D721Med (cell line): ENCODE measurements around the gene STAP2.

ENCODE experiments used
- DNase-seq: peaks from one replicate; pipeline ENCODE4 v3.0.0; 2011; ENCODE audit warnings: low spot score; ENCODE audit not compliant: insufficient read length
- FAIRE-seq: peaks from 2 replicates; lab custom pipeline; 2011; peaks lifted over from hg19 to GRCh38; lab: Jason Lieb, UNC
- TF ChIP-seq, protein P1 (sequence below): IDR thresholded peaks from 2 replicates; pipeline ENCODE4 v1.5.1; 2012; ENCODE audit warnings: mild to moderate bottlenecking, control low read depth; ENCODE audit not compliant: insufficient read depth; ENCODE audit errors: missing control alignments

The STAP2 gene, protein sequence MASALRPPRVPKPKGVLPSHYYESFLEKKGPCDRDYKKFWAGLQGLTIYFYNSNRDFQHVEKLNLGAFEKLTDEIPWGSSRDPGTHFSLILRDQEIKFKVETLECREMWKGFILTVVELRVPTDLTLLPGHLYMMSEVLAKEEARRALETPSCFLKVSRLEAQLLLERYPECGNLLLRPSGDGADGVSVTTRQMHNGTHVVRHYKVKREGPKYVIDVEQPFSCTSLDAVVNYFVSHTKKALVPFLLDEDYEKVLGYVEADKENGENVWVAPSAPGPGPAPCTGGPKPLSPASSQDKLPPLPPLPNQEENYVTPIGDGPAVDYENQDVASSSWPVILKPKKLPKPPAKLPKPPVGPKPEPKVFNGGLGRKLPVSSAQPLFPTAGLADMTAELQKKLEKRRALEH

GRCh38 chr19:4338441-4339355 lies at the start of gene STAP2:
Gene STAP2, minus strand, starts transcription at chr19:4338827. Its CDS starts 74 bp downstream, at chr19:4338753.
- FAIRE-seq (no peak), DNase-seq (no peak)
- TF ChIP-seq, protein P1, sequence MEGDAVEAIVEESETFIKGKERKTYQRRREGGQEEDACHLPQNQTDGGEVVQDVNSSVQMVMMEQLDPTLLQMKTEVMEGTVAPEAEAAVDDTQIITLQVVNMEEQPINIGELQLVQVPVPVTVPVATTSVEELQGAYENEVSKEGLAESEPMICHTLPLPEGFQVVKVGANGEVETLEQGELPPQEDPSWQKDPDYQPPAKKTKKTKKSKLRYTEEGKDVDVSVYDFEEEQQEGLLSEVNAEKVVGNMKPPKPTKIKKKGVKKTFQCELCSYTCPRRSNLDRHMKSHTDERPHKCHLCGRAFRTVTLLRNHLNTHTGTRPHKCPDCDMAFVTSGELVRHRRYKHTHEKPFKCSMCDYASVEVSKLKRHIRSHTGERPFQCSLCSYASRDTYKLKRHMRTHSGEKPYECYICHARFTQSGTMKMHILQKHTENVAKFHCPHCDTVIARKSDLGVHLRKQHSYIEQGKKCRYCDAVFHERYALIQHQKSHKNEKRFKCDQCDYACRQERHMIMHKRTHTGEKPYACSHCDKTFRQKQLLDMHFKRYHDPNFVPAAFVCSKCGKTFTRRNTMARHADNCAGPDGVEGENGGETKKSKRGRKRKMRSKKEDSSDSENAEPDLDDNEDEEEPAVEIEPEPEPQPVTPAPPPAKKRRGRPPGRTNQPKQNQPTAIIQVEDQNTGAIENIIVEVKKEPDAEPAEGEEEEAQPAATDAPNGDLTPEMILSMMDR: no peak

DNA sequence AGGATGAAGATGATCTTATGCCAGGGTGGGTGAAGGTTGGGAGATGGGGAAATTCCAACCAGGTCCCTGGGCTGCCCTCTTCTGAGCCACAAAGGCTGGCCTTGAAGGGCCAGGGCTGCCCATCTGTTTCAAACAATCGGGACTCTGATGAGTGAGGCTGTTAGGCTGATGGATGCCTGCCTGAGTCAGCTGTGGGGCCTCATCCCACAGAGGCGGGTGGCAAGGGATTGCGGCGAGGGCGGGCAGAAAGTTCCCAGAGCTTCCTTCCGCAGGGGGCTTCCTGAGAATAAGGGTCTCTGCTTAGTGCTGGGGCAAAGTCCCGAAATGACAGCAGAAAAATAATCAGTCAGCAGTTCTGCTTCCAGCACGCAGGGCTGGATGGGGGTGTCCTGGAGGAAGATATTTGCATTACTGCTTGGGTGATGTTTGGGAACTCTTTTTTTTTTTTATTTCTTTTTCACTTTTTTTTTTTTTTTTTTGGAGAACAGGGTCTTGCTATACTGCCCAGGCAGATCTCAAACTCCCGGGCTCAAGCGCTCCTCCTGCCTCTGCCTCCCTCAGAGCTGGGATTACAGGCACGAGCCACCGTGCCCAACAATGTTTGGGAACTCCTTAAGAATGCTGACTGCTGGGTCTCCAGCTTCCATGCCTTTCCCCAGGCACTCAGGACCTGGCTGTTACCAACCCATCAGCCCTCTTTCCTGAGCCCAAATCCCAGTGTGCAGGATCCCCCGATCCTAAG lies 47.6 kb upstream of the STAP2 start:
- FAIRE-seq (no peak), DNase-seq (no peak)
- TF ChIP-seq, protein P1: no peak

GRCh38 chr19:4385291-4386040 lies 46.8 kb upstream of the STAP2 start:
- TF ChIP-seq, protein P1: no peak
- FAIRE-seq: no peak
- no peak for DNase-seq

DNA sequence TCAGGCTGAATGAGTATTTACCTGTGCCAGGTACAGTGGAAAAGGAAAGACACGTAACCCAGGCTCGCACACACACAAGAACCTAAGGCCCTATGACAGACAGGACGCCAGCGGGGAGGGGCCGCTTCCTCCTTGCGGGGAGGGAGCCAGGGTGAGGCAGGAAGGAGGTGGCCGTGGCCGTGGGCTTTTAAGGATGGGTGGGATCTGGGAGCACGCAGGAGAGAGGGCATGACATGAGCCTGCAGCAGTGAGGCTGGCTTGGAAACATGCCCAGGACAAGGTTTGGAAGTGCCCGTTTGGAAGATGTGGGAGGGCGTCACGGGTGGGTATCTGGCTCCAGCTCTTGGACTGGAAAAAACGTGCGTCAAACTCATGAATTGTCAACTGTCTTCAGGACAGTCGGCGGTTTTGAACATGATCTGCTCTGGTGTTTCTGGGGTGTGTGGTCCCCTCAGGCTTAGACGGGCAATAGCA lies 41.7 kb upstream of the STAP2 start:
- TF ChIP-seq, protein P1: no peak
- DNase-seq: no peak
- FAIRE-seq: no peak

DNA sequence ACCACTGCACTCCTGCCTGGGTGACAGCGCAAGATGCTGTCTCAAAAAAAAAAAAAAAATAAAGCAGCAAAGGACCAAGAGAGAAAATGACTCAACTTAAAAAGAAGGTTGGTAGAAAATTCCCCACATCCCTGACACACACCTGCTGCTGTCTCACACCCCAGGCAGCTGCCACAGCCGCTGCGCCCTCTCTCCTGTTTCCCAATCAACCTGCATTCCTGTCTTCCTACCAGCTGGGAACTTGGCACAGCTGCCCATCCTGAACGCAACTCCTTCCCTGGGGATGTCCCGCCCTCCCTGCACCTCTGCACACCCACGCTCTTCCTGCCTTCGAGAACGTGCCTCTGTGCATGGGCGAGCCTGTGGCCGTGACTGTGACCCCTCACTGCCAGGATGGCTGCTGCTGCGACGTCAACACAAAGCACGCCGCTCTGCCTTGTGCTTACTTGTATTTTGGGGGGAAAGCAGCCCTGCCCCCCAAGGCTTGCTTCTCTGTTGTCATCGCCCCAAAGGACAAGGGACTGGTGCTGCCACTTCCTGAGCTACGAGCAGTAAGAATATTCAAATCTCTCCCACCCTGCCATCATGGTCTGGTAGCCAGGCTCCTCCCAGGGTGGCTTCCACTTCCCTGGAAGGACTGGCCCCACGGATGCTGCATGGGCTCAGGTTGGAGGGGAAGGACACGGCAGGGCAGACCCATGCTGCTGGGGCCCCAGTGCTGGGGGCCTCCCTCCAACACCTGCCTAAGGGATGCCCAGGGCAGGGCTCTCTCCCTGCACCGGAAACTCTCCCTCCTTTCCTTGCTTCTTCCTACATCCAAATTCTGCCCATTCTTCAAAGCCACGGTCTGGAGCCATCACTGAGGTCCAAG lies 41.0 kb upstream of the STAP2 start:
- DNase-seq (no peak), FAIRE-seq (no peak)
- TF ChIP-seq, protein P1: no peak
